Suprapubic skin (tissue), 2 donors: ENCODE data around the gene GADL1.

Source experiments
- EP300 ChIP-seq: sonication (generic); formaldehyde crosslinking; IDR thresholded peaks from one replicate; pipeline ENCODE4 v1.6.1; 2017; ENCODE audit warnings: antibody characterized with exemption
- POLR2A ChIP-seq, 2 donors: fragments of 450-650 bp; IDR thresholded peaks; one replicate each; pipeline ENCODE4 v1.6.1; 2017; ENCODE audit warnings: antibody characterized with exemption in 2 of 2, mild to moderate bottlenecking in 2 of 2, moderate library complexity in 2 of 2

DNA sequence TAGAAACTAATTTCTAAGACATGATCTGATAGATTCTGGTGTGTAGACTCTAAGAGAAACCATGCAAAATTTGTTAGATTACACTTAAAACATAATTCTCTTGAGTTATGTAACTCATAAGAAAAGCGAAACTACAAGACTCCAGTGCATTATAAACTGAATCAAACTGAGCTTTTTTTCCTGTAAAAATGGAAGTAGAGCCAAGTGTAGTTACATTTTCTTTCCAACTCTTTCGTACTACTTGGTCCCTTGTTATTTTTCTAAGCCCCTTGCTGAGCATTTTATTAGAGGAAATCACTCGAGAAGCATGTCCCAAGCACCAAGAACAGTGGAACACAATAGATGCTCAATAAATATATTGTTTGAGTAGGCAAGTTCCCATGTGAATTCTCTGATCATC lies 130.2 kb downstream of the GADL1 start:
- TF ChIP-seq EP300 (no peak), POLR2A (IDR thresholded peaks at IDR 0.05) (no peak)
